Retinal pigment epithelial cell (primary cell): ENCODE results near the gene HEATR5A.
"Not testable (repeated sequence)": the region's sequence is repeated elsewhere in the genome, so short reads cannot be mapped to it uniquely, and the experiment has no call there.

Experiments used
- DNase-seq: peaks from one replicate; pipeline ENCODE4 v3.0.0-alpha.2; 2010; ENCODE audit warnings: low read depth
- H3K4me3 ChIP-seq: 2 replicates; pipeline ENCODE4 v1.5.1; 2011; ENCODE audit warnings: mild to moderate bottlenecking, low read length, control low read depth, moderate library complexity
- CTCF ChIP-seq: conservative IDR thresholded peaks from 2 replicates; pipeline ENCODE4 v1.5.1; 2011; ENCODE audit warnings: low read depth, low read length, control low read depth, inconsistent platforms

HEATR5A gene

GRCh38 chr14:31420319-31421111 lies at the start of gene HEATR5A:
TSS of gene HEATR5A (minus strand) at chr14:31420550. CDS start at chr14:31402975, 17,575 bp downstream.
- DNase-seq = peak; percentile 84
- TF ChIP-seq CTCF = no peak
- peak within 1 kb of the TSS; percentile 99 for H3K4me3 ChIP-seq

GRCh38 chr14:31466554-31466953 lies 46.2 kb upstream of the HEATR5A start:
- DNase-seq = no peak
- H3K4me3 ChIP-seq = no peak overlapping the region
- TF ChIP-seq CTCF = no peak

- no peak for TF ChIP-seq CTCF
- no peak overlapping the region for H3K4me3 ChIP-seq
- DNase-seq = no peak
Measured at GRCh38 chr14:31465111-31465510, 44.8 kb upstream of the HEATR5A start.

- not testable (repeated sequence) for DNase-seq
Measured at GRCh38 chr14:31462450-31462849, 42.1 kb upstream of the HEATR5A start.

GRCh38 chr14:31461545-31461944 lies 41.2 kb upstream of the HEATR5A start:
- no peak for TF ChIP-seq CTCF
- no peak for DNase-seq
- no peak overlapping the region for H3K4me3 ChIP-seq

More at GRCh38 chr14:31462450-31462849, 42.1 kb upstream of the HEATR5A start:
- not testable (repeated sequence) for H3K4me3 ChIP-seq

GRCh38 chr14:31457665-31458659 lies 37.6 kb upstream of the HEATR5A start:
- no peak for DNase-seq
- H3K4me3 ChIP-seq = peak overlapping the region; percentile 36
- no peak for TF ChIP-seq CTCF

- H3K4me3 ChIP-seq = peak within 1 kb of the TSS; percentile 86
- no peak for TF ChIP-seq CTCF
- DNase-seq = peak; percentile 83
Measured at GRCh38 chr14:31456841-31457664, 36.7 kb upstream of the HEATR5A start, which contains the start of gene DTD2. TSS of gene DTD2 (minus strand) at chr14:31457506. CDS start at chr14:31457393, 113 bp downstream.
